Activated CD4-positive, alpha-beta memory T cell treated with anti-CD3 and anti-CD28 coated beads, Interleukin-2, amount 10 ng/mL, durations not matched to agents 7 days and 5 days (primary cell): ENCODE data around the gene NF2. TPM values are rescaled to one million over a fixed set of nuclear protein-coding genes. Genes with fewer than 3 reads are reported as not detected.

ENCODE experiments used
- CTCF ChIA-PET: fragments of 350-600 bp; sonication (Branson Sonifier 250); formaldehyde crosslinking; loops from one replicate; lab custom pipeline; 2021; ENCODE audit warnings: antibody characterized with exemption, inconsistent platforms; lab: Charles Lee
- POLR2A ChIA-PET: fragments of 350-600 bp; sonication (Branson Sonifier 250); formaldehyde crosslinking; loops from one replicate; lab custom pipeline; 2021; ENCODE audit warnings: antibody characterized with exemption; lab: Charles Lee
- DNase-seq: peaks from one replicate; pipeline ENCODE4 v3.0.0-alpha.2; 2020
- H3K27ac Mint-ChIP-seq: one replicate; pipeline ENCODE4 v1.8.0; 2021; ENCODE audit warnings: mild to moderate bottlenecking, mixed read lengths
- H3K27me3 Mint-ChIP-seq: one replicate; pipeline ENCODE4 v1.8.0; 2021; ENCODE audit warnings: mixed read lengths
- H3K36me3 Mint-ChIP-seq: one replicate; pipeline ENCODE4 v1.8.0; 2021; ENCODE audit warnings: low read depth, mixed read lengths
- H3K4me1 Mint-ChIP-seq: one replicate; pipeline ENCODE4 v1.8.0; 2021; ENCODE audit warnings: mixed read lengths
- H3K4me3 Mint-ChIP-seq: one replicate; pipeline ENCODE4 v1.8.0; 2021; ENCODE audit warnings: mild to moderate bottlenecking, mixed read lengths
- H3K9me3 Mint-ChIP-seq: one replicate; pipeline ENCODE4 v1.8.0; 2021; ENCODE audit warnings: mixed read lengths
- total RNA-seq, 2 experiments: library from RNA; stranded (reverse); gene quantifications; one replicate each; pipeline ENCODE4 v1.2.3, GENCODE V29; 2021

The NF2 gene
- total RNA-seq, 2 experiments from 2014 or later: 58.2 to 60.1 TPM

- POLR2A ChIA-PET: no interaction called here
- no peak overlapping the region for H3K4me3 Mint-ChIP-seq
These were observed 86.4 kb downstream of the NF2 start for GRCh38 chr22:29689880-29690213.

GRCh38 chr22:29690476-29690875, 87.0 kb downstream of the NF2 start:
- Mint-ChIP-seq H3K27ac (no peak overlapping the region), H3K4me3 (no peak overlapping the region), H3K4me1 (peaks cover 2% of the 10 kb centered on the region), H3K9me3 (no peaks in the 10 kb centered on the region), H3K27me3 (no peaks in the 10 kb centered on the region), H3K36me3 (peaks cover 11% of the 10 kb centered on the region)
- ChIA-PET CTCF (interaction anchor here (0.9 to 2.7 kb wide), 10 partner anchors 8 to 566 kb away, joined by 3 to 17 read pairs (median 3); no protein-coding TSS in a partner anchor), POLR2A (no interaction called here)
- no peak for DNase-seq

More at GRCh38 chr22:29689880-29690213, 86.4 kb downstream of the NF2 start:
- Mint-ChIP-seq H3K36me3 (peaks cover 11% of the 10 kb centered on the region), H3K4me1 (peaks cover 2% of the 10 kb centered on the region), H3K9me3 (no peaks in the 10 kb centered on the region), H3K27ac (no peak overlapping the region), H3K27me3 (no peaks in the 10 kb centered on the region)
- CTCF ChIA-PET: interaction anchor here (0.7 to 2.7 kb wide), 12 partner anchors 9 to 566 kb away, joined by 3 to 17 read pairs (median 4); no protein-coding TSS in a partner anchor
- DNase-seq: peak; percentile 47

GRCh38 chr22:29691636-29692326, 88.3 kb downstream of the NF2 start:
- peak overlapping the region; percentile 19 for H3K27ac Mint-ChIP-seq
- H3K36me3 Mint-ChIP-seq: peaks cover 13% of the 10 kb centered on the region
- no peaks in the 10 kb centered on the region for H3K27me3 Mint-ChIP-seq
- no peak for DNase-seq
- POLR2A ChIA-PET: no interaction called here
- CTCF ChIA-PET: interaction anchor here (0.6 to 1.8 kb wide), 4 partner anchors 10 to 996 kb away, joined by 3 to 5 read pairs (median 3); no protein-coding TSS in a partner anchor
- H3K4me3 Mint-ChIP-seq: no peak overlapping the region
- H3K9me3 Mint-ChIP-seq: no peaks in the 10 kb centered on the region
- peaks cover 2% of the 10 kb centered on the region for H3K4me1 Mint-ChIP-seq

- no peaks in the 10 kb centered on the region for H3K9me3 Mint-ChIP-seq
- CTCF ChIA-PET: interaction anchor here (0.9 to 1.8 kb wide), 2 partner anchors 11 to 396 kb away, joined by 3 to 5 read pairs; no protein-coding TSS in a partner anchor
- POLR2A ChIA-PET: no interaction called here
- H3K27me3 Mint-ChIP-seq: no peaks in the 10 kb centered on the region
- peaks cover 10% of the 10 kb centered on the region for H3K36me3 Mint-ChIP-seq
- DNase-seq: no peak
- H3K27ac Mint-ChIP-seq: peak overlapping the region; percentile 19
- H3K4me3 Mint-ChIP-seq: no peak overlapping the region
- peaks cover 2% of the 10 kb centered on the region for H3K4me1 Mint-ChIP-seq
These were observed 88.9 kb downstream of the NF2 start for GRCh38 chr22:29692327-29692640.

- ChIA-PET CTCF (interaction anchor here (0.6 kb wide), 1 partner anchor 287 kb away, joined by 4 read pairs; no protein-coding TSS in a partner anchor), POLR2A (no interaction called here)
- H3K27me3 Mint-ChIP-seq: no peaks in the 10 kb centered on the region
- H3K4me3 Mint-ChIP-seq: no peak overlapping the region
- no peak for DNase-seq
- H3K9me3 Mint-ChIP-seq: no peaks in the 10 kb centered on the region
- peaks cover 2% of the 10 kb centered on the region for H3K4me1 Mint-ChIP-seq
- H3K27ac Mint-ChIP-seq: no peak overlapping the region
- peaks cover 10% of the 10 kb centered on the region for H3K36me3 Mint-ChIP-seq
These were observed 89.7 kb downstream of the NF2 start for GRCh38 chr22:29693161-29693560.

- ChIA-PET POLR2A (no interaction called here), CTCF (interaction anchor here (0.6 kb wide), 1 partner anchor 288 kb away, joined by 4 read pairs; no protein-coding TSS in a partner anchor)
- DNase-seq: no peak
- no peaks in the 10 kb centered on the region for H3K9me3 Mint-ChIP-seq
- no peak overlapping the region for H3K27ac Mint-ChIP-seq
- no peak overlapping the region for H3K4me3 Mint-ChIP-seq
- H3K4me1 Mint-ChIP-seq: peaks cover 2% of the 10 kb centered on the region
- no peaks in the 10 kb centered on the region for H3K27me3 Mint-ChIP-seq
- H3K36me3 Mint-ChIP-seq: peaks cover 7% of the 10 kb centered on the region
These were observed 90.2 kb downstream of the NF2 start for GRCh38 chr22:29693671-29694070.

GRCh38 chr22:29695129-29695926, 91.9 kb downstream of the NF2 start:
- Mint-ChIP-seq H3K27ac (no peak overlapping the region), H3K4me1 (peaks cover 4% of the 10 kb centered on the region), H3K36me3 (peaks cover 7% of the 10 kb centered on the region), H3K27me3 (no peaks in the 10 kb centered on the region), H3K9me3 (no peaks in the 10 kb centered on the region), H3K4me3 (no peak overlapping the region)
- no peak for DNase-seq
- ChIA-PET POLR2A (no interaction called here), CTCF (interaction anchor here (1.1 kb wide), 1 partner anchor 10 kb away, joined by 3 read pairs; no protein-coding TSS in a partner anchor)

- Mint-ChIP-seq H3K9me3 (no peaks in the 10 kb centered on the region), H3K36me3 (peaks cover 7% of the 10 kb centered on the region), H3K27me3 (no peaks in the 10 kb centered on the region), H3K4me1 (peaks cover 22% of the 10 kb centered on the region), H3K4me3 (no peak overlapping the region), H3K27ac (no peak overlapping the region)
- DNase-seq: no peak
- POLR2A ChIA-PET: no interaction called here
- CTCF ChIA-PET: interaction anchor here (0.7 to 1.0 kb wide), 2 partner anchors 8 to 73 kb away, joined by 3 read pairs; no protein-coding TSS in a partner anchor
These were observed 94.6 kb downstream of the NF2 start for GRCh38 chr22:29697853-29698598.

- no peak for DNase-seq
- Mint-ChIP-seq H3K9me3 (no peaks in the 10 kb centered on the region), H3K4me1 (peaks cover 24% of the 10 kb centered on the region), H3K4me3 (no peak overlapping the region), H3K36me3 (peaks cover 5% of the 10 kb centered on the region), H3K27me3 (no peaks in the 10 kb centered on the region), H3K27ac (peak overlapping the region; percentile 65)
- CTCF ChIA-PET: interaction anchor here (1.3 to 2.3 kb wide), 4 partner anchors 11 to 305 kb away, joined by 4 to 16 read pairs (median 8); no protein-coding TSS in a partner anchor
- POLR2A ChIA-PET: no interaction called here
These were observed 96.9 kb downstream of the NF2 start for GRCh38 chr22:29700206-29700899.

GRCh38 chr22:29700900-29701154, 97.4 kb downstream of the NF2 start:
- Mint-ChIP-seq H3K36me3 (peaks cover 5% of the 10 kb centered on the region), H3K27me3 (no peaks in the 10 kb centered on the region), H3K27ac (peak overlapping the region; percentile 65), H3K4me3 (no peak overlapping the region), H3K9me3 (no peaks in the 10 kb centered on the region), H3K4me1 (peaks cover 24% of the 10 kb centered on the region)
- ChIA-PET POLR2A (no interaction called here), CTCF (interaction anchor here (1.0 to 2.3 kb wide), 11 partner anchors 11 to 388 kb away, joined by 3 to 16 read pairs (median 4); no protein-coding TSS in a partner anchor)
- DNase-seq: no peak

GRCh38 chr22:29701155-29701999, 97.9 kb downstream of the NF2 start:
- Mint-ChIP-seq H3K36me3 (peaks cover 4% of the 10 kb centered on the region), H3K4me3 (no peak overlapping the region), H3K9me3 (no peaks in the 10 kb centered on the region), H3K4me1 (peaks cover 24% of the 10 kb centered on the region), H3K27ac (peak overlapping the region; percentile 65), H3K27me3 (no peaks in the 10 kb centered on the region)
- DNase-seq: peak; percentile 50
- ChIA-PET CTCF (interaction anchor here (0.7 to 2.3 kb wide), 16 partner anchors 10 to 621 kb away, joined by 3 to 16 read pairs (median 4); no protein-coding TSS in a partner anchor), POLR2A (interaction anchor here (0.8 kb wide), 1 partner anchor 97 kb away, joined by 3 read pairs; no protein-coding TSS in a partner anchor)
